Measurements from ENCODE around the gene SERP2. TPM values are rescaled to one million over a fixed set of nuclear protein-coding genes. Genes with fewer than 3 reads are reported as not detected.
A peak's percentile ranks its signal among the peaks of the same experiment; 100 is the strongest.

Gene SERP2
- total RNA-seq, 1 experiment from 2014 or later = not detected

DNA sequence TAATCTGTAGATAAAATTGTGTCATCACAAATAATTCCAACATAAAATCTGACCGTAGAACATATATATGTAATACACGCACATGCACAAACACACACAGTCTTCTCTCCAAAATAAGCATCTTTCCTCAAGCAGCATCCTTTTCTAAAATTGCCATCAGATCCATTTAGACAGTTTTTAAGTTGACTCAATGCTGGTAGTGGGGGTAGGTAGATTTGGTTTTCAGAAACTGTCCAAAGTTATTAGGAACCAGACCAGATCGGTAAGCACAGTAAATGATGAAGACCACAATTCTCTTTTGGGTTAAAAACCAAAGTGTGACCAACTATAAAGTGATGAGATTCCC lies 64.6 kb downstream of the SERP2 start:
- H2AFZ ChIP-seq (ENCODE audit: low read depth, low read length, poor library complexity, severe bottlenecking) = no peak overlapping the region
- TF ChIP-seq, protein P1, sequence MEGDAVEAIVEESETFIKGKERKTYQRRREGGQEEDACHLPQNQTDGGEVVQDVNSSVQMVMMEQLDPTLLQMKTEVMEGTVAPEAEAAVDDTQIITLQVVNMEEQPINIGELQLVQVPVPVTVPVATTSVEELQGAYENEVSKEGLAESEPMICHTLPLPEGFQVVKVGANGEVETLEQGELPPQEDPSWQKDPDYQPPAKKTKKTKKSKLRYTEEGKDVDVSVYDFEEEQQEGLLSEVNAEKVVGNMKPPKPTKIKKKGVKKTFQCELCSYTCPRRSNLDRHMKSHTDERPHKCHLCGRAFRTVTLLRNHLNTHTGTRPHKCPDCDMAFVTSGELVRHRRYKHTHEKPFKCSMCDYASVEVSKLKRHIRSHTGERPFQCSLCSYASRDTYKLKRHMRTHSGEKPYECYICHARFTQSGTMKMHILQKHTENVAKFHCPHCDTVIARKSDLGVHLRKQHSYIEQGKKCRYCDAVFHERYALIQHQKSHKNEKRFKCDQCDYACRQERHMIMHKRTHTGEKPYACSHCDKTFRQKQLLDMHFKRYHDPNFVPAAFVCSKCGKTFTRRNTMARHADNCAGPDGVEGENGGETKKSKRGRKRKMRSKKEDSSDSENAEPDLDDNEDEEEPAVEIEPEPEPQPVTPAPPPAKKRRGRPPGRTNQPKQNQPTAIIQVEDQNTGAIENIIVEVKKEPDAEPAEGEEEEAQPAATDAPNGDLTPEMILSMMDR (IDR thresholded peaks at IDR 0.05 in 2 of 3, conservative IDR thresholded peaks at IDR 0.05 in 1 of 3; ENCODE audit: borderline replicate concordance in 1 of 3, insufficient read depth in 1 of 3, low read depth in 2 of 3, low read length in 2 of 3) = no peak
- TF ChIP-seq POLR2AphosphoS5 (IDR thresholded peaks at IDR 0.05; ENCODE audit: low read depth, low read length) (no peak), EZH2 (IDR thresholded peaks at IDR 0.05) (no peak), FOSL1 (IDR thresholded peaks at IDR 0.05; ENCODE audit: low read depth) (no peak), JUND (IDR thresholded peaks at IDR 0.05) (no peak), CEBPB (IDR thresholded peaks at IDR 0.05; ENCODE audit: low read depth) (no peak), EZH2phosphoT487 (IDR thresholded peaks at IDR 0.05; ENCODE audit: borderline replicate concordance) (no peak), POLR2A (IDR thresholded peaks at IDR 0.05; ENCODE audit: borderline replicate concordance, extremely low read depth, insufficient read depth, insufficient read length) (no peak), CBX3 (IDR thresholded peaks at IDR 0.05; ENCODE audit: low read depth) (no peak), TCF7L2 (IDR thresholded peaks at IDR 0.05; ENCODE audit: borderline replicate concordance, extremely low read depth, insufficient read depth, insufficient read length) (no peak), YY1 (IDR thresholded peaks at IDR 0.05; ENCODE audit: extremely low read depth, insufficient replicate concordance, low read depth, low read length) (no peak), SIN3A (IDR thresholded peaks at IDR 0.05; ENCODE audit: low read depth) (no peak), EGR1 (IDR thresholded peaks at IDR 0.05; ENCODE audit: low read depth) (no peak), ZNF274 (IDR thresholded peaks at IDR 0.05; ENCODE audit: low read depth, low read length) (no peak), ELF1 (IDR thresholded peaks at IDR 0.05; ENCODE audit: borderline replicate concordance, low read depth) (no peak), SP1 (IDR thresholded peaks at IDR 0.05; ENCODE audit: low read depth) (no peak)
- TF ChIP-seq, protein P2, sequence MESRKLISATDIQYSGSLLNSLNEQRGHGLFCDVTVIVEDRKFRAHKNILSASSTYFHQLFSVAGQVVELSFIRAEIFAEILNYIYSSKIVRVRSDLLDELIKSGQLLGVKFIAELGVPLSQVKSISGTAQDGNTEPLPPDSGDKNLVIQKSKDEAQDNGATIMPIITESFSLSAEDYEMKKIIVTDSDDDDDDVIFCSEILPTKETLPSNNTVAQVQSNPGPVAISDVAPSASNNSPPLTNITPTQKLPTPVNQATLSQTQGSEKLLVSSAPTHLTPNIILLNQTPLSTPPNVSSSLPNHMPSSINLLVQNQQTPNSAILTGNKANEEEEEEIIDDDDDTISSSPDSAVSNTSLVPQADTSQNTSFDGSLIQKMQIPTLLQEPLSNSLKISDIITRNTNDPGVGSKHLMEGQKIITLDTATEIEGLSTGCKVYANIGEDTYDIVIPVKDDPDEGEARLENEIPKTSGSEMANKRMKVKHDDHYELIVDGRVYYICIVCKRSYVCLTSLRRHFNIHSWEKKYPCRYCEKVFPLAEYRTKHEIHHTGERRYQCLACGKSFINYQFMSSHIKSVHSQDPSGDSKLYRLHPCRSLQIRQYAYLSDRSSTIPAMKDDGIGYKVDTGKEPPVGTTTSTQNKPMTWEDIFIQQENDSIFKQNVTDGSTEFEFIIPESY (IDR thresholded peaks at IDR 0.05; ENCODE audit: extremely low read depth, insufficient replicate concordance, low read length) = no peak
- TF ChIP-seq, protein P3, sequence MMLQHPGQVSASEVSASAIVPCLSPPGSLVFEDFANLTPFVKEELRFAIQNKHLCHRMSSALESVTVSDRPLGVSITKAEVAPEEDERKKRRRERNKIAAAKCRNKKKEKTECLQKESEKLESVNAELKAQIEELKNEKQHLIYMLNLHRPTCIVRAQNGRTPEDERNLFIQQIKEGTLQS (IDR thresholded peaks at IDR 0.05) = no peak
- TF ChIP-seq, protein P4, sequence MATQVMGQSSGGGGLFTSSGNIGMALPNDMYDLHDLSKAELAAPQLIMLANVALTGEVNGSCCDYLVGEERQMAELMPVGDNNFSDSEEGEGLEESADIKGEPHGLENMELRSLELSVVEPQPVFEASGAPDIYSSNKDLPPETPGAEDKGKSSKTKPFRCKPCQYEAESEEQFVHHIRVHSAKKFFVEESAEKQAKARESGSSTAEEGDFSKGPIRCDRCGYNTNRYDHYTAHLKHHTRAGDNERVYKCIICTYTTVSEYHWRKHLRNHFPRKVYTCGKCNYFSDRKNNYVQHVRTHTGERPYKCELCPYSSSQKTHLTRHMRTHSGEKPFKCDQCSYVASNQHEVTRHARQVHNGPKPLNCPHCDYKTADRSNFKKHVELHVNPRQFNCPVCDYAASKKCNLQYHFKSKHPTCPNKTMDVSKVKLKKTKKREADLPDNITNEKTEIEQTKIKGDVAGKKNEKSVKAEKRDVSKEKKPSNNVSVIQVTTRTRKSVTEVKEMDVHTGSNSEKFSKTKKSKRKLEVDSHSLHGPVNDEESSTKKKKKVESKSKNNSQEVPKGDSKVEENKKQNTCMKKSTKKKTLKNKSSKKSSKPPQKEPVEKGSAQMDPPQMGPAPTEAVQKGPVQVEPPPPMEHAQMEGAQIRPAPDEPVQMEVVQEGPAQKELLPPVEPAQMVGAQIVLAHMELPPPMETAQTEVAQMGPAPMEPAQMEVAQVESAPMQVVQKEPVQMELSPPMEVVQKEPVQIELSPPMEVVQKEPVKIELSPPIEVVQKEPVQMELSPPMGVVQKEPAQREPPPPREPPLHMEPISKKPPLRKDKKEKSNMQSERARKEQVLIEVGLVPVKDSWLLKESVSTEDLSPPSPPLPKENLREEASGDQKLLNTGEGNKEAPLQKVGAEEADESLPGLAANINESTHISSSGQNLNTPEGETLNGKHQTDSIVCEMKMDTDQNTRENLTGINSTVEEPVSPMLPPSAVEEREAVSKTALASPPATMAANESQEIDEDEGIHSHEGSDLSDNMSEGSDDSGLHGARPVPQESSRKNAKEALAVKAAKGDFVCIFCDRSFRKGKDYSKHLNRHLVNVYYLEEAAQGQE (IDR thresholded peaks at IDR 0.05; ENCODE audit: low read depth) = no peak
- no peak overlapping the region for H3K4me3 ChIP-seq (replicated peaks in 1 of 2; ENCODE audit: low read depth in 1 of 2, low read length in 2 of 2)
- no peaks in the 10 kb centered on the region for H3K27me3 ChIP-seq (ENCODE audit: insufficient read depth, low read length)
- RAD21 ChIA-PET (ENCODE audit: low non-redundant PET in 1 of 2, low total read pairs in 2 of 2, uncharacterized antibody in 2 of 2, unreplicated experiment in 2 of 2) = interaction anchor here (0.9 to 2.3 kb wide), 3 partner anchors 195 to 529 kb away, joined by 3 to 19 read pairs (median 3); no protein-coding TSS in a partner anchor
- peaks cover 29% of the 10 kb centered on the region for H3K79me2 ChIP-seq (ENCODE audit: insufficient read depth, low read length)
- intact Hi-C loops (cut with micrococcal nuclease) = loop anchor here (5.0 kb wide), 1 partner anchor 34 kb away; no protein-coding TSS in a partner anchor
- H3K9me2 ChIP-seq (ENCODE audit: insufficient read depth) = no peaks in the 10 kb centered on the region
- H4K20me1 ChIP-seq (ENCODE audit: insufficient read depth) = peaks cover 6% of the 10 kb centered on the region; the same call in 1 of the 2 replicates
- H3K4me2 ChIP-seq (ENCODE audit: low read length) = peak overlapping the region; percentile 93; the same call in 1 of the 2 replicates
- POLR2A ChIA-PET = interaction anchor here (6.8 kb wide), 1 partner anchor 126 kb away, joined by 83 read pairs; no protein-coding TSS in a partner anchor
- H3K27ac ChIP-seq (ENCODE audit: low read depth, low read length) = no peak overlapping the region
- no peak for ATAC-seq
- BruUV-seq (replicated peaks) = no TSS peak
- no peaks in the 10 kb centered on the region for H3K9me3 ChIP-seq (ENCODE audit: control insufficient read depth in 1 of 2, insufficient read depth in 1 of 2, low read depth in 1 of 2, low read length in 2 of 2)
- peaks cover 28 to 41% of the 10 kb centered on the region in 2 experiments for H3K4me1 ChIP-seq (ENCODE audit: control insufficient read depth in 1 of 2, insufficient read depth in 2 of 2, low read length in 2 of 2)
- peaks cover 13 to 21% of the 10 kb centered on the region in 2 experiments; a peak in 3 of 4 replicates for H3K36me3 ChIP-seq (ENCODE audit: control insufficient read depth in 1 of 2, insufficient read depth in 2 of 2, low read length in 2 of 2)
- no peak overlapping the region for H3K9ac ChIP-seq (ENCODE audit: low read length)
- CTCF ChIA-PET = interaction anchor here (0.7 to 4.9 kb wide), 9 partner anchors 10 to 544 kb away, joined by 3 to 91 read pairs (median 5); no protein-coding TSS in a partner anchor
- no peak for DNase-seq (ENCODE audit: low read depth, low spot score)

Measured in HCT116 (cell line).